GM12874 (cell line): ENCODE results near the gene SKA1.

ENCODE experiments used
- TF ChIP-seq, protein P1 (sequence below): IDR thresholded peaks from 2 replicates; pipeline ENCODE4 v1.5.1; 2011; ENCODE audit warnings: low read depth, mild to moderate bottlenecking, control low read depth, low read length, moderate library complexity; ENCODE audit not compliant: insufficient read depth

SKA1 gene

DNA sequence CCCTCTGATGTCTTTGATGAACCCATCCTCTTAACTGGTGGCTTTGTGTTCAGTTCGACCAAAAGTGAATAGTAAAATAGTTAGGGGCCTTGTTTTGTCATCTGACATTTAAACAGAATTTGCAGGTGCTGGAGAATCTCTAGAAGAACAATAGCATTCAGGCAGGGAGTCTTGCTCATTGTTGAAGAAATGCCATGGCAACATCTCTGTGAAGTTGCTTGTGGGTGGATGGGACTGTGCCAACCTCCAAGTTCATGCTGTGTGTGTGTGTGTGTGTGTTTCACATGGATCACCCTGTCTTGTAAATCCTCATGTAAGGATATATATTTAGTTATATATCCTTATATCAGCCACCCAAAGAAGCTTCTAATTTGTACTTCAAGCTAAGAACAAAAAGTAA lies 66.7 kb downstream of the SKA1 start:
- TF ChIP-seq, protein P1, sequence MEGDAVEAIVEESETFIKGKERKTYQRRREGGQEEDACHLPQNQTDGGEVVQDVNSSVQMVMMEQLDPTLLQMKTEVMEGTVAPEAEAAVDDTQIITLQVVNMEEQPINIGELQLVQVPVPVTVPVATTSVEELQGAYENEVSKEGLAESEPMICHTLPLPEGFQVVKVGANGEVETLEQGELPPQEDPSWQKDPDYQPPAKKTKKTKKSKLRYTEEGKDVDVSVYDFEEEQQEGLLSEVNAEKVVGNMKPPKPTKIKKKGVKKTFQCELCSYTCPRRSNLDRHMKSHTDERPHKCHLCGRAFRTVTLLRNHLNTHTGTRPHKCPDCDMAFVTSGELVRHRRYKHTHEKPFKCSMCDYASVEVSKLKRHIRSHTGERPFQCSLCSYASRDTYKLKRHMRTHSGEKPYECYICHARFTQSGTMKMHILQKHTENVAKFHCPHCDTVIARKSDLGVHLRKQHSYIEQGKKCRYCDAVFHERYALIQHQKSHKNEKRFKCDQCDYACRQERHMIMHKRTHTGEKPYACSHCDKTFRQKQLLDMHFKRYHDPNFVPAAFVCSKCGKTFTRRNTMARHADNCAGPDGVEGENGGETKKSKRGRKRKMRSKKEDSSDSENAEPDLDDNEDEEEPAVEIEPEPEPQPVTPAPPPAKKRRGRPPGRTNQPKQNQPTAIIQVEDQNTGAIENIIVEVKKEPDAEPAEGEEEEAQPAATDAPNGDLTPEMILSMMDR, result no peak
